Mucosa of descending colon (tissue), 3 donors: ENCODE results near the gene GTSF1L. TPM values are rescaled to one million over a fixed set of nuclear protein-coding genes. Genes with fewer than 3 reads are reported as not detected.

Source experiments
- ATAC-seq: fragments of 200-7000 bp; cut with Tn5 transposase; one replicate; pipeline ENCODE4 v1.9.1; 2020; ENCODE audit warnings: mild to moderate bottlenecking, moderate library complexity
- DNase-seq, 3 donors: peaks; one replicate each; pipeline ENCODE4 v3.0.0-alpha.2; 2020
- H3K36me3 ChIP-seq: fragments of 200-600 bp; one replicate; pipeline ENCODE4 v1.8.0; 2021; ENCODE audit warnings: low read depth, mild to moderate bottlenecking
- H3K4me1 ChIP-seq: fragments of 200-600 bp; one replicate; pipeline ENCODE4 v1.8.0; 2021; ENCODE audit warnings: low read depth, mild to moderate bottlenecking
- H3K4me3 ChIP-seq: fragments of 200-600 bp; one replicate; pipeline ENCODE4 v1.8.0; 2021; ENCODE audit warnings: mild to moderate bottlenecking
- H3K9me3 ChIP-seq: fragments of 200-600 bp; one replicate; pipeline ENCODE4 v1.8.0; 2021; ENCODE audit warnings: mild to moderate bottlenecking
- intact Hi-C, 2 donors: fragments of 100-400 bp; cut with DNase I in 1 of 2; cut with micrococcal nuclease in 1 of 2; formaldehyde crosslinking; loops; one replicate each; pipeline versions ENCODE4 v1.11.0 to v1.11.1; 2022; cut with DNase I, micrococcal nuclease
- total RNA-seq, 3 donors: library from RNA; stranded (reverse); fragmentation: NEBNext Ultra II Directional in 2 of 3; extraction: Animal tissue kit (Norgen Biotek cat#: 25700) in 2 of 3; gene quantifications; one replicate each; pipeline versions ENCODE4 v1.2.1 to v1.2.4, GENCODE V29; 2021 to 2023
- TF ChIP-seq, protein P1 (sequence below): fragments of 200-600 bp; IDR thresholded peaks from one replicate; pipeline ENCODE4 v1.8.0; 2022; ENCODE audit warnings: antibody characterized with exemption, mild to moderate bottlenecking
- donor health status: DM: no; HTN: no; CAD: no; lungs with moderate emphysema.
- donor health status: DM: no; HTN: no; CAD: no.
- donor health status: DM: no; HTN: yes; CAD: no.

Gene GTSF1L
- total RNA-seq, 3 donors from 2014 or later, result not detected

DNA sequence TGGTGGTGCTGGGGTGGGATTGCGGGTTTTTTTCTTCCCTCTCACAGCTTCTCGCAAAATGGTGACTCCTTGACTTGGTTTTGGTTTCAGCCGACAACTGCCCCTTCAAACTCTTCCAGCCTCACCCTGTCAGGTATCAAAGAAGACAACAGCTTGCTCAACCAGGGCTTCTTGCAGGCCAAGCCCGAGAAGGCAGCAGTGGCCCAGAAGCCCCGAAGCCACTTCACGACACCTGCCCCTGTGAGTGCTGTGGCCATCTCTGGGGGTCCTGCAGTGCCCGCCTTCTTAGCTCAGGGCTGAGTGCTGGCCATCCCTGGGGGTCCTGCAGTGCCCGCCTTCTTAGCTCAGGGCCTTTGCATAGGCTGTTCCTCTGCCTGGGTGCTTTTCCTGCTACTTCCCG is 11.8 kb downstream of the GTSF1L start:
- H3K36me3 ChIP-seq, result no peaks in the 10 kb centered on the region
- no peak for DNase-seq
- intact Hi-C loops, result no loop called here
- no peaks in the 10 kb centered on the region for H3K9me3 ChIP-seq
- ATAC-seq, result no peak
- no peaks in the 10 kb centered on the region for H3K4me1 ChIP-seq
- no peak overlapping the region for H3K4me3 ChIP-seq
- TF ChIP-seq, protein P1, sequence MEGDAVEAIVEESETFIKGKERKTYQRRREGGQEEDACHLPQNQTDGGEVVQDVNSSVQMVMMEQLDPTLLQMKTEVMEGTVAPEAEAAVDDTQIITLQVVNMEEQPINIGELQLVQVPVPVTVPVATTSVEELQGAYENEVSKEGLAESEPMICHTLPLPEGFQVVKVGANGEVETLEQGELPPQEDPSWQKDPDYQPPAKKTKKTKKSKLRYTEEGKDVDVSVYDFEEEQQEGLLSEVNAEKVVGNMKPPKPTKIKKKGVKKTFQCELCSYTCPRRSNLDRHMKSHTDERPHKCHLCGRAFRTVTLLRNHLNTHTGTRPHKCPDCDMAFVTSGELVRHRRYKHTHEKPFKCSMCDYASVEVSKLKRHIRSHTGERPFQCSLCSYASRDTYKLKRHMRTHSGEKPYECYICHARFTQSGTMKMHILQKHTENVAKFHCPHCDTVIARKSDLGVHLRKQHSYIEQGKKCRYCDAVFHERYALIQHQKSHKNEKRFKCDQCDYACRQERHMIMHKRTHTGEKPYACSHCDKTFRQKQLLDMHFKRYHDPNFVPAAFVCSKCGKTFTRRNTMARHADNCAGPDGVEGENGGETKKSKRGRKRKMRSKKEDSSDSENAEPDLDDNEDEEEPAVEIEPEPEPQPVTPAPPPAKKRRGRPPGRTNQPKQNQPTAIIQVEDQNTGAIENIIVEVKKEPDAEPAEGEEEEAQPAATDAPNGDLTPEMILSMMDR, result no peak

- TF ChIP-seq, protein P1, result no peak
- H3K4me1 ChIP-seq, result no peaks in the 10 kb centered on the region
- DNase-seq (no peak), ATAC-seq (peak; percentile 11)
- no peaks in the 10 kb centered on the region for H3K36me3 ChIP-seq
- intact Hi-C loops, result no loop called here
- H3K4me3 ChIP-seq, result no peak overlapping the region
- no peaks in the 10 kb centered on the region for H3K9me3 ChIP-seq
These were observed 15.6 kb downstream of the GTSF1L start for GRCh38 chr20:43711098-43711654.

GRCh38 chr20:43710370-43711044 is 16.3 kb downstream of the GTSF1L start:
- no peaks in the 10 kb centered on the region for H3K9me3 ChIP-seq
- DNase-seq (no peak), ATAC-seq (peak; percentile 28)
- intact Hi-C loops, result no loop called here
- H3K36me3 ChIP-seq, result no peaks in the 10 kb centered on the region
- H3K4me1 ChIP-seq, result no peaks in the 10 kb centered on the region
- H3K4me3 ChIP-seq, result no peak overlapping the region
- TF ChIP-seq, protein P1, result no peak

DNA sequence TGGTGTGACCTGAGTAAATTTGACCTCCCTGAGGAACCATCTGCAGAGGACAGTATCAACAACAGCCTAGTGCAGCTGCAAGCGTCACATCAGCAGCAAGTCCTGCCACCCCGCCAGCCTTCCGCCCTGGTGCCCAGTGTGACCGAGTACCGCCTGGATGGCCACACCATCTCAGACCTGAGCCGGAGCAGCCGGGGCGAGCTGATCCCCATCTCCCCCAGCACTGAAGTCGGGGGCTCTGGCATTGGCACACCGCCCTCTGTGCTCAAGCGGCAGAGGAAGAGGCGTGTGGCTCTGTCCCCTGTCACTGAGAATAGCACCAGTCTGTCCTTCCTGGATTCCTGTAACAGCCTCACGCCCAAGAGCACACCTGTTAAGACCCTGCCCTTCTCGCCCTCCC is 24.3 kb downstream of the GTSF1L start:
- intact Hi-C loops, result no loop called here
- H3K4me1 ChIP-seq, result no peaks in the 10 kb centered on the region
- ATAC-seq (no peak), DNase-seq (no peak)
- H3K4me3 ChIP-seq, result no peak overlapping the region
- TF ChIP-seq, protein P1, result no peak
- H3K36me3 ChIP-seq, result no peaks in the 10 kb centered on the region
- no peaks in the 10 kb centered on the region for H3K9me3 ChIP-seq

DNA sequence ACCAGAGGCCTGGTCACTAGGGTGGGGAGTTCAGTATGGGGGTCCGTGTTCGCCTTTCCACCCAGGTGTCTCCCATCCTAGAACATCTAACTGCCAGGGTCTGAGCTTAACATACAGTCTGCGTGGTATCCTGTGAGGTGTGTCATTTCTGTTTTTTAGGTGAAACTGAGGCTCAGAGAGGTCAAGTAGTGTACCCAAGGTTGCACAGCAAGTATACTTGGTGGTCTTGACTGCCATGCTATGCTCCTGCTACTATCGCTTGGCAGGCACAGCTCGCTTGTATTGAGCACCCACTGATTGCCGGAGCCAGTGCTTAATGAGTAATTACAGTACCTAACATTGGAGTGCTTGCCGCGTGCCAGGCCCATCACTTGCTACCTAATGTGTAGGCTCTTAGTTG is 26.2 kb downstream of the GTSF1L start:
- no peak for DNase-seq
- TF ChIP-seq, protein P1, result no peak
- Histone ChIP-seq H3K9me3 (no peaks in the 10 kb centered on the region), H3K4me1 (no peaks in the 10 kb centered on the region), H3K4me3 (no peak overlapping the region), H3K36me3 (no peaks in the 10 kb centered on the region)
- ATAC-seq, result no peak
- intact Hi-C loops, result no loop called here
